ENCODE data around the gene MARK1. TPM values are rescaled to one million over a fixed set of nuclear protein-coding genes. Genes with fewer than 3 reads are reported as not detected.

The MARK1 gene
- total and polyA plus RNA-seq, 2 of the 13 experiments (the other 11 are each of a cell fraction or from before 2014, with no cell fraction given): not detected

- in situ Hi-C loops (cut with HindIII; ENCODE audit: extremely low pct_ligation_motif_present, low pct_unique_long_range_greater_than_20kb): no loop called here
- POLR2A ChIA-PET: no interaction called here
- DNase-seq (ENCODE audit: low spot score) (no peak), ATAC-seq (no peak), FAIRE-seq (no peak)
- H3K4me2 ChIP-seq (ENCODE audit: low read depth, low read length): no peak overlapping the region
- H2AFZ ChIP-seq (ENCODE audit: low read length): no peak overlapping the region
- H4K20me1 ChIP-seq (ENCODE audit: insufficient read depth, low read length): no peaks in the 10 kb centered on the region
- no peaks in the 10 kb centered on the region for H3K9me3 ChIP-seq (ENCODE audit: low read length)
- CTCF ChIA-PET (ENCODE audit: low intra/inter-chr PET ratio, low total read pairs): no interaction called here
- H3K27me3 ChIP-seq (ENCODE audit: control insufficient read depth in 1 of 2, insufficient read depth in 2 of 2, low read length in 2 of 2): no peaks in the 10 kb centered on the region
- H3K4me1 ChIP-seq (ENCODE audit: insufficient read depth, low read length): no peaks in the 10 kb centered on the region
- no peak overlapping the region for H3K9ac ChIP-seq (ENCODE audit: insufficient read depth, low read depth, low read length)
- no peaks in the 10 kb centered on the region for H3K36me3 ChIP-seq (replicated peaks in 1 of 2; ENCODE audit: control insufficient read depth in 1 of 2, insufficient read depth in 2 of 2, low read length in 2 of 2)
- WGBS (ENCODE audit: low lambda C conversion rate): 4% methylated on average over 3 of the region's 4 CpGs
- no peaks in the 10 kb centered on the region for H3K79me2 ChIP-seq (ENCODE audit: insufficient read depth, low read length)
- intact Hi-C loops (cut with micrococcal nuclease; ENCODE audit: unreplicated experiment): no loop called here
- BruUV-seq (replicated peaks): no TSS peak
- no peak overlapping the region for H3K4me3 ChIP-seq (replicated peaks in 1 of 3; ENCODE audit: insufficient read depth in 1 of 3, low read depth in 2 of 3, low read length in 3 of 3)
- TF ChIP-seq ZBTB20 (CRISPR knock-in tag; IDR thresholded peaks at IDR 0.05; ENCODE audit: borderline replicate concordance, low read depth) (no peak), ZNF740 (CRISPR knock-in tag; IDR thresholded peaks at IDR 0.05) (no peak), CCDC6 (CRISPR knock-in tag; IDR thresholded peaks at IDR 0.05) (no peak), FOXK2 (IDR thresholded peaks at IDR 0.05) (no peak), PAWR (CRISPR knock-in tag; IDR thresholded peaks at IDR 0.05; ENCODE audit: borderline replicate concordance) (no peak), CCAR2 (optimal IDR thresholded peaks at IDR 0.05; ENCODE audit: low read depth, low read length) (no peak)
- H3K27ac ChIP-seq (ENCODE audit: extremely low read length, insufficient read depth, low read length): no peak overlapping the region
Observed at GRCh38 chr1:220642285-220642684, 114.3 kb downstream of the MARK1 start.

- DNase-seq (ENCODE audit: low spot score): no peak
- WGBS (ENCODE audit: low lambda C conversion rate): 31% methylated on average over 13 of the region's 13 CpGs
- ATAC-seq: no peak
- H3K36me3 ChIP-seq (replicated peaks in 1 of 2; ENCODE audit: control insufficient read depth in 1 of 2, insufficient read depth in 2 of 2, low read length in 2 of 2): no peaks in the 10 kb centered on the region
- H3K27ac ChIP-seq (ENCODE audit: extremely low read length, insufficient read depth, low read length): no peak overlapping the region
- H3K79me2 ChIP-seq (ENCODE audit: insufficient read depth, low read length): no peaks in the 10 kb centered on the region
- H3K4me1 ChIP-seq (ENCODE audit: insufficient read depth, low read length): no peaks in the 10 kb centered on the region
- BruUV-seq (replicated peaks): no TSS peak
- intact Hi-C loops (cut with micrococcal nuclease; ENCODE audit: unreplicated experiment) (no loop called here), in situ Hi-C loops (cut with HindIII; ENCODE audit: extremely low pct_ligation_motif_present, low pct_unique_long_range_greater_than_20kb) (no loop called here)
- H3K4me2 ChIP-seq (ENCODE audit: low read depth, low read length): no peak overlapping the region
- H2AFZ ChIP-seq (ENCODE audit: low read length): no peak overlapping the region
- no peaks in the 10 kb centered on the region for H3K9me3 ChIP-seq (ENCODE audit: low read length)
- no peak overlapping the region for H3K9ac ChIP-seq (ENCODE audit: insufficient read depth, low read depth, low read length)
- H3K27me3 ChIP-seq (ENCODE audit: control insufficient read depth in 1 of 2, insufficient read depth in 2 of 2, low read length in 2 of 2): peaks cover 0 to 8% of the 10 kb centered on the region in 2 experiments; a peak in 3 of 5 replicates
- no peak for FAIRE-seq
- ChIA-PET POLR2A (no interaction called here), CTCF (ENCODE audit: low intra/inter-chr PET ratio, low total read pairs) (no interaction called here)
- H4K20me1 ChIP-seq (ENCODE audit: insufficient read depth, low read length): no peaks in the 10 kb centered on the region
- H3K4me3 ChIP-seq (replicated peaks in 1 of 3; ENCODE audit: insufficient read depth in 1 of 3, low read depth in 2 of 3, low read length in 3 of 3): no peak overlapping the region
- TF ChIP-seq ZNF333 (CRISPR knock-in tag; IDR thresholded peaks at IDR 0.05; ENCODE audit: borderline replicate concordance): no peak
- no peak for TF ChIP-seq DPF2 (CRISPR knock-in tag; IDR thresholded peaks at IDR 0.05; ENCODE audit: borderline replicate concordance, low read depth)
- no peak for TF ChIP-seq ZNF556 (CRISPR knock-in tag; IDR thresholded peaks at IDR 0.05; ENCODE audit: borderline replicate concordance)
- TF ChIP-seq NCOA1 (CRISPR knock-in tag; IDR thresholded peaks at IDR 0.05): no peak
- no peak for TF ChIP-seq GRHL1 (CRISPR knock-in tag; conservative IDR thresholded peaks at IDR 0.05)
Observed at GRCh38 chr1:220652995-220653394, 125.1 kb downstream of the MARK1 start.
